ENCODE data around the gene CTNND2.

GRCh38 chr5:11252075-11252474 lies 652.2 kb downstream of the CTNND2 start:
- TF ChIP-seq CTCF (IDR thresholded peaks at IDR 0.05; ENCODE audit: low read depth, low read length, poor library complexity, severe bottlenecking) (no peak), EZH2phosphoT487 (IDR thresholded peaks at IDR 0.05; ENCODE audit: borderline replicate concordance, low read length) (no peak)

Data from DOHH2 (cell line).